NCI-H2107 (cell line): ENCODE data around the gene DHRS12.

Experiments used
- DNase-seq: peaks from one replicate; lab custom pipeline; 2025; lab: John Stamatoyannopoulos, UW

The DHRS12 gene

DNA sequence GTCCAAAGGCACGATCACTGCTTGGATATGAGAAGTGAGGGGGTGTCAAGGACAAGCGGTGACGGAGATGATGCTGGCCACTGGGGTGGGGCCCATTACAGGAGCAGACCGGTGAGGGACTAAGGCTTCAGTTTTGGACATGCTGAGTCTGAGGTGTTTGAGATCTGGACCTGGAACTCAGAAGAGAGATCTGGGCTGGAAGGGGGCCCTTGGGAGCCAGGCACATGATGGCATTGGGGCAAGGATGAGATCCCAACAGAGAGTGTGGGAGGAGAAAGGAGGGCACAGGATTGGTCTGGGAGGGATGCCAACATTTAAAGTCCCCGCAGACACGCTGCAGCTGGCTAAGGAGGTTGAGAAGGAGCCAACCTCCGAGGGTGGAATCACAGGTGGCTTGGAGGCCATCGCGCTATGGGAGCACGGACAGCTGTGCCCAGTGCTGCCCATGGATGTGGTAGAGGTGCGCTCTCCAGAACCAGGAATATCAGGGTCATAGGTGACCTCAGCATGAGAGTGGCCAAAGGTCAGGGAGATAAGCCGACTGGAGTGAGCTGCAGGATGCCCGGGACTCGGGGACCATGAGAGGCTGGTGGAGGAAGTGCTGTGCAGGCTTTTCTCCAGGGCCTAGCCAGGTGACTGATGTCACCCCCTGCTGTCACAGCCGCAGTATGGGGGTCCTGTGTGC is 21.8 kb downstream of the DHRS12 start:
- DNase-seq = no peak

DNA sequence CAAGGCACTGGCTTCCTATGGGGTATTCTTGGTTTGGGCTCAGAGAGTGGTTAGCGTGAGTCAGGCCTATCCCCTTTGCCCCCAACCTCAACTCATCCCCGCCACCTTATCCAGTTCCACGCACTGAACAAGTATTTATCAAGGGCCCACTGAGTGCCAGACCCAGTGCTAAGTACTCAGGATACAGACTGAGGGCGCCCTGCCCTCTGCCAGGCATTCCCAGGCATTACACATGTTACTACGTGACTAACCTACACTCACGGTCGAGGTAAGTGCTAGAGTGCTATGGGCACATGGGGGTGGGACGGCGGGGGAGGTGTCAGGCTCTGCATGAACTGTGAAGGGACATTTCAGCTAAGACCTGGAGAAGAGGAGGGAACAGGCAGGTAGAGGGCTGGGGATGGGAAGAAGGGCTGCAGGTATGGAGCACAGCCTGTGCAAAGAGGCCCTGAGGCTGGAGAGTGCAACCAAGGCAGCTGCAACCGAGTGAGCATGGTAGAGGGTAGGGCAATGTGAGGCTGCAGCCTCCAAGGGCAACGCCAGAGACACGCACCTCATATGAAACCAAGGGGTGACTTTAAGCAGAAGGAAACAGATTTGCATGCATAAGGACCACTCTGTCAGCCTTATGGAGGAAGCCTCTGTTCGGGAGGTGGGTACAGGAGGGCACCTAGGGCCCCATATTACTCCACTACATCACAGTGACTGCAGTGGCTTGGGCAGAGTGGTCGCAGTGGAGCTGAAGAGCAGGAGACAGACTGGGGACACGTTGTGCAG is 22.5 kb downstream of the DHRS12 start:
- DNase-seq = no peak

DNA sequence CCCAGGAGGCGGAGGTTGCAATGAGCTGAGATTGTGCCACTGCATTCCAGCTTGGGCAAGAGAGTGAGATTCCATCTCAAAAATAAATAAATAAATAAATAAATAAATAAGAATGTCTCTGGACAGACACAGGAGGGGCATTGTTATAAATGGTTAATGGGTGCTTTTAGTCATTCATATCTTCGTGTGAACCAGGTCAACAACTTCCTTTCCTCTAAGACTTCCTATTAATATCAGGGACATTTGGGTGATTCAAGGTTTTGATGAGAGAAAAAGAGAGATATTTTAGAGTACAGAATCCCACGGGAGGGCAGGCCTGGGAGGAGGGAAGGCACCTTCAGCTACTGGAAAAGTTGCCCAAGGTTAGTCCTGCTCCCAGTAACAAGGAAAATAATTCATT is 23.9 kb downstream of the DHRS12 start:
- DNase-seq = no peak

DNA sequence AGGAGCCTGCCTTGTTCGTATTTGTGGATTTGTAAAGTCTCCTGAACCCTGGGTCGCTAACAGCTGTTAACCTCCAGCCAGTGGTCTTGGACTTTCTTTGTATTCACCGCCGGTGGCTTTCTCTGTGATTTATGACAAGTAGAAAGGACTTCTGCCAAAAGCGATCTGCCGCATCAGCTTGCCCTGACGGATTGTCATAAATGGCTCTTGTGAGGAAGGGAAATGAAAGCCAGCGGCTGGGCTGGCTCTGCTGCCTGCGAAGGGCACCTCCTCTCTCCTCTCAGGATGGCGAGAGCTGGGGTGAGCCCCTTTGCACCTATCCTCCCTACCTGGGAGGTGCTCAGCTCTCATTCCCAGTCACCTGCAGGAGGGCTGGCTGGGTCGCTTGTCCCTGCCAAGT is 25.6 kb downstream of the DHRS12 start:
- DNase-seq = no peak

DNA sequence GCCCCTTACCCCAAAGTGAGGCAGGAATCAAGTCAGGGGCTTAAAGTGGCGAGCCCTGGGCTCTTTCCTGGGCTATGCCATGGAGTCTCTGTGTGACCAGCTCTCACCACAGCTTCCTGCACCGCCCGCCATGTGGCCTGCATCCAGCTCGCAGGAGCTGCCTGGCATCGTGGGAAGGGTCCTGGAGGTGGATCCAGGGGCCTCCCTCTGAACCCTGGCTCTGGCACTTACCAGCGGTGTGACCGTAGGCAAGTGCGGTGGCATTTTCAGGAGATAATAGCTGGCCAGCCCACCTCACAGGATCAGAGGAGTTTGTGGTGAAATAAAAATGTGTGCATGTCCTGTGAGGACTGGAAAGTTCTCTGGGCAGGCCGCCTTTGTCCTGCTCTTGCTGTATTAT is 26.0 kb downstream of the DHRS12 start:
- DNase-seq = no peak

DNA sequence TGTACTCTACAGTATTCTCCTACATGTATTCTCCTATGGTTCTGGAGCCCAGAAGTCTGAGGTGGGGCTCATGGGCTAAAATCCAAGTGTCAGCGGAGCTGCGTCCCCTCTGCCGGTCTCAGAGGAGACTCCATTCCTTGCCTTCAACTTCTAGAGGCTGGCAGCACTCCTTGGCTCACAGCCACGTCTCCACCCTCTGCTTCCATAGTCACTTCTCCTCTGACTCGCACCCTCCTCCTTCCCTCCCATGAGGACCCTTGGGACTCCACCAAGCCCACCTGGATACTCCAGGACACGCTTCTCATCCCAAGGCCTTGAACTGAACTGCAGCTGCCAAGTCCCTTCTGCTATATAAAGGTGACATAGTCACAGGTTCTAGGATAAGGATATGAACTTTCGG is 27.8 kb downstream of the DHRS12 start:
- no peak for DNase-seq

DNA sequence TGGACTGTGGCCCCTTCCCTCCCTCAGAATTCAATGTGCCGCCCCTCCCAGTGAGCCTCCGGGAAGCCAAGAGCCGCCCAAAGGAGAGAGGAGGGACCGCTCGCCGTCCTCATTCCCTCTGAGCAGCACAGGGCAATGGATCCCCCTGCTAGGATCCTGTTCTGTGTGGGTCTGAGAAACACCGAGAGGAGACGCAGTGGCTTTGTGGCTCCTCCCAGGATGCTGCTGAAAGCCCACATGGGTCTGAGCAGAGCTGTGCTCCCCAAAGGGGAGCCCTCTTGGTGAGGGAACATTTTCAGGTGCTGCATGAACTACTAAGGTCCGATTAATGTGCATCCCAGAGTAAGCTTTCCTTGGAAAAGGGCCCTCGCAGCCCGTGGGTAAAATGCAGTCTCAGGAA is 30.4 kb downstream of the DHRS12 start:
- no peak for DNase-seq

DNA sequence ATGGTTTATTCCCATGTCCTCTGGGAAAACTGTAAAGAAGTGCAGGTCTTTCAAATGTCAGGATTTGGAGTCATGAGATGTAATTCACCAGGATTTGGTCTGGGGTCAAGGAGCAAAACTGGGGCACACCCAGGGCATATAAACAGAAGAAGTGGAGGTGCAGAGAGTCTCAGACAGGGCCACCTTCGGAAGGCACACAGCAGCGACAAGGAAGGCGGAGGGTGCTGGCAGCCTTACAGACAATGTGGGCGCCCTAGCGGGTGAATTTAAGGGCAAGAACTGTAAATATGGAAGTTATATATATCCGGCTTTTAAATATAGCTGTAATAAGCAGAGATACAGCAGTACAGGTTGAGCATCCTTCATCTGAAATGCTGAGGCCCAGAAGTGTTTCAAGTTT is 31.2 kb downstream of the DHRS12 start:
- DNase-seq = no peak

DNA sequence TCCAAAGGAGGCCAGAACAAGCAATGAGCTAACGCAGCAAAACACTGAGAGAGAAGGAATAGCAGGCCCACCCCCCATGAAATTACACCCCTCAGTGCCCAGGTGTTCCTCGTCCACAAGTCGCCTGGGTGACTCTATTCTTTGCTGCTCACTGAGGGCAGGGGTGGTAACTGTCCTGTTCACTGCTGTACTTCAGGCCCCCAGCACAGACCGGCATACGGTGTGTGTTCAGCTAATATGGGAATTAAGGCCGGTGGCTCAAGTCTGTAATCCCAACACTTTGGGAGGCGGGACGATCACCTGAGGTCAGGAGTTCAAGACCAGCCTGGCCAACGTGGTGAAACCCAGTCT is 31.9 kb downstream of the DHRS12 start:
- no peak for DNase-seq

DNA sequence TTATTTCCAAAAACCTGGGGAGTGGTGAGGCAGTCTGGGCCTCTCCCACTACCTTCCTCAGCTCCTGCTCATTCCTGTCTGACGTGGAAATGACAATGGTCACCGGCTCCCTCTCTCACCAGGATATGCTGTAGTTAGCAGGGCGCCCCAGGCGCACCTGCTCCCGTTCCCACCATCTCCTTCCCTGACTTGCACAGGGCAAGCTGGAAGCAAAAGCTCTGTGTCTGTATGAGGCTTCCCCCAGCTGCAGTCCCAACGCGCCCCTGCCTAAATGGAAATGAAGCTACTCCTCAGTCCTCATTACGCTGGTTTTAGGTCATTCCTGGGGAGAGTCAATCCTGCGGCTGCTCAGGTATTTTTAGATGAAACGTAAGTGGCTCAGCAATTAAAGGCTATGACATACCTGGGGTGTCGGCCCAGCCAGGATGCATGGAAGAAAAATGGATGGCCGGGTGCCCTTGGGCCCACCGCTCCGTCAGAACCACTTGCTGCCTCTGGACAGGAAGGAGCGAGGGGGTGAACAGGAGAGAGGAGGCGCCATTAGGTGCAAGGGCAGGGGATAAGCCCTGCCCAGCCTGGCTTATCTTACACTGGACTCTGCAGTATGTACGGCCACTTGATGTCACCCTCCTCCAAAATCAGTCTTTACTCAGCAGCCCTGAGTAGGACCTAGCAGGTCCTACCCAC is 32.4 kb downstream of the DHRS12 start:
- DNase-seq = no peak

DNA sequence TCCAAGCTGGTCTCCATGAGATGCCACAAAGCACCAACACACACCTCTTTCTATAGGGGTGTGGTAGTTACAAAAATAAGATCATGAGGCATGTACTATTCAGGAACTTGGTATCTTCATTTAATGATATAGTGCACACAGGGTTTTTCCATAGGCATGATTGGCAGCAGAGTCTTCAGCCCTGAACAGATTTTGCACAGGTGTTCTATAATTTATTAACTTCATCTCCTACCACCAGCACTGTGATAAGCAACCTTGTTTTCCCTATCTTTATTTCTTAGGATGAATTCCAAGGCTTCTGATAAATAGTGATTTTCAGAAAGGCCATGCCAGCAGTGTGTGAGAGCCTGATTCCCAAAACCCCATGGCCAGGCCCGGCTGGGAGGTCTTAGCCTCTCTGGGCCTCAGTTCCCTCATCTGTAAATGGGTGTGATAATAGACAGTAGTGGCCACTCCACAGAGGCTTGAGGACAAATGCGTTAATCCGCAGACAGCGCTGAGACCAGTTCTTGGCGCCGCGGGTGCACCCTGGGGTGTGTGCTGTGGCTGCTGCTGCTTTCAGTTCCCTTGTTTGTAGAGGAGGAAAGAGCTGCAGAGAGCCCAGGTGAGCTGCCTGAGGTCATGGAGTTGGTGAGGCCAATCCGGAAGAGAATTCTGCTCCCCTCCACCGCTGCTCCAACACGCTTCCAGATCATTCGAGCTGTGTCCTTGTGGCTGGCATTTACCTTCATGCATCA is 33.1 kb downstream of the DHRS12 start:
- peak; percentile 24 for DNase-seq

DNA sequence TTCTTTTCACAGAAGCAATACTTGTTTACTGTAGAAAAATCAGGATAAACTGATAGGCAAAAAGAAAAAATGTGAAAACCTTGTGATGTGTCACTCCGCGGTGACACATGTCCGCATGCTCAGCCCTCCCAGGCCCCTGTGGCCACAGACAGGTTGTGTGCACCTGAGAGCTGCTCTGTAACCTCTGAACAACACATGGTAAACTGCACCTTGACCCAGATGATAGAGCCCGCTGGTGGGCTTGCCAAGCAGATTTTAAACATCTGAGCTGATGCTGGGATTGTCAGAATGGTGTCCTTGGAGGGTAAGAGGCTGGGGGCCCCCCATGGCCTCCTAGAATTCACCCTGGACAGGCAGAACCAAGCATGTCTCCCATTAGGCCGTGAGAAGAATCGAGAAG is 33.8 kb downstream of the DHRS12 start:
- DNase-seq = no peak

DNA sequence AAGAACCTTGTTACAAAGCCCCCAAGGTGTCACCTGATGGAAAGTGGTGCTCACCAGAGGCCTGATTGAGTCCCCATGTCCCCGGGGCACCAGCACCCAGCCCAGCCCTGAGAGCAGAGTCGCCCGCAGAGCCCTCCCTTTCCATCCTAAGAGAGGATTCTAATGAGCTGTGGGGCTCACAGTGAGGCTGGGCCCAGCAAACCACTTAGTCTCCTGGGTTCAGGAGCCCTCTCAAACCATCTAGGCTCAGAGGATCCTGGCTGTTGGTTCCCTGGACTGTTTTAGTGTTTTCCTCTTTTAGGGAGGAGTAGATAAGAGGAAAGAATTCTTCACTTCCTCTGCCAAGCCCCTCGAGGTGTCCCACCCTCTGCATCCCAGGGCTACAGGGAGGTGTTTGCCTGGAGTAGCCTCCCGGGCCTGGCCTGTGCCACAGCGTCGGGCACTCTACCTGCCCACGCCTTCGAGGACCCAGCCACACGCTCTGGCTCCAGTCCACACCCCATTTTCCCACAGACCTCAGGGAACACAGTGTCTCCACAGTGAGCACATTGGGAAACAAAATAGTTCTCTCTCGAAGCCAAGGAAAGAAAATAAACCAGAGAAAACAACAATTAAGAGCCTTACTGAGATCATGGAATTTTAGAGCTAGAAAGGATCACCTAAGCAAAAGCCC is 34.4 kb downstream of the DHRS12 start:
- no peak for DNase-seq

DNA sequence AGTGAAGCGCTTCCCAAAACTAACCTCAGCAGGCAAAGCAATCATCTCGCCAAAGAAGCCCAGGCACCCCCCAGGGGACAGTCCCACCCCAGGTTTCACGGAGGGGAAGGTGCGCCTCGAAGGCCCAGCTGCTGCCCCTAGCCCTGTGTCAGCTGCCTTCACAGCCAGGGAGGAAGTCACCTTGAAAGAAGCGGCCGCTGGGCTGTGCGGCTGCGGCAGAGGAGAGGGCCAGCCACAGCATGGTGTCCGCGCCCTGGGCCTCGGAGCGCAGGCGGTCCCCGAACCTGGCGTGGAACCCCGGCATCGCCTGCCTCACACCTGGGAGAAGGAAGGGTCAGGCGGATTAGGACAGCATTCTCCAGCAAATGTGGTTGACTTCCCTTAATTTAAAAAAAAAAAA is 35.0 kb downstream of the DHRS12 start:
- no peak for DNase-seq

DNA sequence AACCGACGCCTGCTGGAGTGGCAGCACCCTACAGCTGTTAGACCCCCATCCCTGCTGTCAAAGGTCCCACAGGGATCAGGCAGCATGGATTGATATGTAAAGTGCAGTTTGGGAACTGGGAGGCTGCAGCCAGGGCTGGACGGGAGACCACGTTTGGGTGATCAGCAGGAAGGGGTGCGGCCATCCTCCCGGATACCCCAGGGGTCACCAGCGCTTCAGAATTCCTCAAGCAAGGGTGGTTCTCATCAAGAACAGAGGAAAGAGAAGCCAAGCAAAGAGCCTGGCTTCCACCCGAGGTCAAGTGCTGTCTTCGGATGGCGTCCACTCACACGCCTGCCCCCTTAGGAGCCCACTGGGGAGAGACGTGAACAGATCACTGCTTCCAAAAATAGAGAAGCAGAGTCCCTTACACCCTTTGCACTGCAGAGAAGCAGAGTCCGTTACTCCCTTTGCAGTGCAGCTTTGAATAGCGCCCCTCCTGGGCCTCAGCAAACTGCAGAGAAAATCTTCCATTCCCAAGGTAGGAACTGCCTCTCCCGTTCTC is 35.5 kb downstream of the DHRS12 start:
- DNase-seq = no peak

DNA sequence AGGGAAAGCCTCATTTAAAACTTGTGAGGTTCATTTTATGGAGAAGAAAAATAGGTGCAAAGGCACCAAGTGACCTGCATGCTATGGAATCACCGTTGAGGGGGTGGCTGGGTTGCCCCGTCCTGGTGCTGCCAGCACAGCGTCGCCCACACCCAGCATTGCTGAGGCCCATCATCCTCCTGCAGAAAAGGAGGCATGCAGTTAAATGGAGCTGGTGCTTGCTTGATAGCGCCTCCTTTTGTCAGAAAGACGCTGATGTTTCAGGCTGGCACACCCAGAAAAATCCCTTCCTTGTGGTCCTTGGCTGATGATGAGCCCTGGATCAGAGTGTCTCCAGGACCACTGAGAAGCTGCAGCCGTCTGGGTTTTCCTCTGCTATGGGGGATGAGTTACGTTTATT is 36.9 kb downstream of the DHRS12 start:
- DNase-seq = no peak

DNA sequence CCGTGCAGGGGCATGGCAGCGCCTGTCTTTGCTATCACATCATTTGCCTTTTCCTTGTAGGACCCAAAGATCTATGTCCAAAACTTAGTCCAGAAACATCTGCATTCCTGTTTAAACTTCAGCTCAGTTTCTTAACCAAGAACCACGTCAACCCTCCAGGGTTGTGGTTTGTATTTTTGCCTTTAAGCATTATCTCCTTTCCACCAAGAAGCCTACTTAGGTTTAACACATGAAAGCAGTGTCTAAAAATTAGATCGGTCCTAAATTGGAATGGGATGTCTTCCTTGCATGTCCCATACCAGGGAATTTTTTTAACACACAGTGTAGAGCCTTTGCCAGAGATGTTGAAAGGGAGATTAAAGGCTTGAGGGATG is 38.8 kb downstream of the DHRS12 start:
- DNase-seq = no peak

DNA sequence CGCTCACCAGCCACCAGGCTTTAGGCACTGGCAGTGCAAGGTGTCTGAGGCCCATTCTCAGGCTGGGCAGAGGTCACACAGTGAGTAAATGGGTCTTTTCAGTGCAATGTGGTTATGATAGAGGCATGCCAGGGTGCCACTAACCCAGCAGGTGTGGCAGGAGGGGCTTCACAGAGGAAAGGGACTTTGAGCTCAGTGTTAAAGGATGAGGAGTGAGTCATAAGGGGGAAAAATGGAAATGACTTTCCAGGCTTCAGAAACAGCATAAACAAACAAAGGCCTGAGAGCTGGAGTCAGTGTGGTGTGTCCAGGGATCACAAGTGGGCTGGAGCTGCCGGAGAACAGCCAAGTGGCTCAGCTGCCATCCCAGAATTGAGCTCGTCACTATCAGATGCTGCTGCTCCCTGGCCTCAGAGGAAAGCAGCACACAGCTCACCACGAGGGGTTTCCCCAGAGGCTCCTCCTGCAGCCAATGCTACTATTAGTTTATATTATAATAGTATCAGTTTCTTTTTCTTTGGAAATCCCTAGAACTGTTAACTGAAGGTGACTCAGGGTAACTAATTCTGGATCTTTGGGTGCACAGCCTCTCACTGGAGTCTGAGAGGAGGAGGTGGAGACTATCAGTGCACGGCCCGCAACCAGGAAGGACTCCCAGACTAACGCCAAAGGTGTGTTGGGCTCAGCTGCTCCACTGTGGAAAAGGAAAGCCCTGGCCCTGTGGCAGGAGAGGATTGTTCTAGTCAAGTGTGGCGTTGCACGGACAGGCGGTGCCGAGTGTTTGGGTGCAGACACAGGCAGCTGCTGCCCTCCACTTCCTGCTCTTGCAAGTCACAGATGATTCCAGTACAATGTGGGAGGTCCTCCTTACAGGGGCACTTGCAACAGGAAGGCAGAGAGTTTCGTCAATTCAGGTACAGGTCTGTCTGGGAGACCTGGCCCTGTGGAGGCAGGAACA is 39.5 kb downstream of the DHRS12 start:
- no peak for DNase-seq

DNA sequence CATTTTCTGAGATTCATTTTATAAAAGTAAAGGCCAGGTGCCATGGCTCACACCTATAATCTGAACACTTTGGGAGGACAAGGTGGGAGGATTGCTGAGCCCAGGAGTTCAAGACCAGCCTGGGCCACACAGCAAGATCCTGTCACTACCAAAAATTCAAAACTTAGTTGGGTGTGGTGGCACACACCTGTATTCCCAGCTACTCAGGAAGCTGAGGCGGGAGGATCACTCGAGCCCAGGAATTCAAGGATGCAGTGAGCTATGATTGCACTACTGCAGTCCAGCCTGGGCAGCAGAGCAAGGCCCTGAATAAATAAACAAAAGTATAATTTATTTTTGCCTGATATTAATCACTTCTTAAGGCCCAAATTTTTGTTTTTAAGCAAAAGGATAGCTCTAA is 40.5 kb downstream of the DHRS12 start:
- no peak for DNase-seq

DNA sequence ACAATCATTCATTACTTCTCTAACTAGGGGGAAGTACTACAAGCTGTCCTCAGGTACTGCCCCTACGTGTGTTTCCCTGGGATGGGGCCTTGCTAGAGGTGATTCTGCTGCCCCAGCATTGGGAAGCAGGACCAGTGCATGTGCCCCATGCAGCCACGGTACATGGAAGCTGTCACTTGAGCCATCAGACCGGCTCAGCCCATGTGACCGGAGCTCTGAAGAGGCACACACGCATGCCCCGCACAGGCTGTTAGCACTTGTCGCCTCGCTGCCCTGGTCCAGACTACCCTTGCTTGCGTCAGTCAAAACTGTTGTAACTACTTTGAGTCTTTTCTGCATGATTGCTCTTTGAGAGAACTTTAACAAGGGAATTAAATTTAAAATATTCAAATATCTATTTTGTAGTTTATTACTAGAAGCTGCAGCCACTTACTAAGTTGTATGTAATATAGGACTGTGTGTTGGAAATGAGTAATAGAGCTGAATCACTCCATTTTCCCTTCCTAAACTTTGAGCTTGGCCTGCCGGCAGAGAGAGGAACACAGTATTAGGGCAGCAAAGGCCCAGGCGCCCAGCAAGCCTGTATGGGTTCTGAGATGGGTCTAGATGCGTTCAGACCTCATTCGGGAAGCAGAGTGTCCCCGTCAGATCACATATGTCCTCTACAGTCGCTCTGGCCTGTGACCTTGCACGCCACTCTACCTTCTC is 42.2 kb downstream of the DHRS12 start:
- DNase-seq = no peak
